ENCODE data around the gene TOR2A.
A peak's percentile ranks its signal among the peaks of the same experiment; 100 is the strongest.

The TOR2A gene

GRCh38 chr9:127728808-127729207 is 6.3 kb downstream of the TOR2A start:
- 88% methylated on average over 7 of the region's 8 CpGs for WGBS
- no peaks in the 10 kb centered on the region for H3K4me1 ChIP-seq (ENCODE audit: insufficient read depth, low read length)
- H3K27ac ChIP-seq (ENCODE audit: low read depth, low read length): no peak overlapping the region
- H3K36me3 ChIP-seq (ENCODE audit: insufficient read depth, low read length): no peaks in the 10 kb centered on the region
- no peak overlapping the region for H3K4me3 ChIP-seq (ENCODE audit: low read length)
- H3K9me3 ChIP-seq (ENCODE audit: insufficient read depth, low read depth, low read length): no peaks in the 10 kb centered on the region
- H3K9ac ChIP-seq (ENCODE audit: low read depth, low read length): no peak overlapping the region
- H3K27me3 ChIP-seq (ENCODE audit: insufficient read depth, low read length): no peaks in the 10 kb centered on the region

DNA sequence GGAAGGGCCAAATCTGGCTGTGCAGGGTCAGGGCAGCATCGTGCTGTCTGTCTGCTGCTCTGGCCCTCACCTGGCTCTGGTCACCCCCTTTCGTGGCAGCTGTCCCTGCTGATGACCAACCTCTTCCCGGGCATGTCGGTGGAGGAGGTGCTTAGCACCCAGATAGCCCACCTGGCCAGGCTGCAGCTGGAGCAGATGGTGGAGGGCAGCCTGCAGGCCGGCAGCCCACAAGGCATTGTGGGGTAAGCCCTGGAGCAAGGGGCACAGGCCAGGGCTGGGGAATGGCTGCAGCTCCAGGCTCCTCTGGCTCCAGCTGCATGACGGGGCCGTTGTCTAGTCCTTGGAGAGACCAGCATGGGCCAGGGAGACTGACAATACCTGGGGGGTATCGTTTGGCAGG is 8.2 kb downstream of the TOR2A start:
- H3K9ac ChIP-seq (ENCODE audit: low read depth, low read length): no peak overlapping the region

GRCh38 chr9:127724012-127724411 is 11.1 kb downstream of the TOR2A start:
- no peak overlapping the region for H3K27ac ChIP-seq (ENCODE audit: low read depth, low read length)
- H3K9ac ChIP-seq (ENCODE audit: low read depth, low read length): no peak overlapping the region
- no peaks in the 10 kb centered on the region for H3K9me3 ChIP-seq (ENCODE audit: insufficient read depth, low read depth, low read length)
- H3K4me3 ChIP-seq (ENCODE audit: low read length): no peak overlapping the region
- no peaks in the 10 kb centered on the region for H3K4me1 ChIP-seq (ENCODE audit: insufficient read depth, low read length)
- 78% methylated on average over 23 of the region's 23 CpGs for WGBS
- no peaks in the 10 kb centered on the region for H3K36me3 ChIP-seq (ENCODE audit: insufficient read depth, low read length)
- H3K27me3 ChIP-seq (ENCODE audit: insufficient read depth, low read length): no peaks in the 10 kb centered on the region

More for the DNA sequence above, 8.2 kb downstream of the TOR2A start:
- Histone ChIP-seq H3K27me3 (ENCODE audit: insufficient read depth, low read length) (no peaks in the 10 kb centered on the region), H3K36me3 (ENCODE audit: insufficient read depth, low read length) (no peaks in the 10 kb centered on the region), H3K9me3 (ENCODE audit: insufficient read depth, low read depth, low read length) (no peaks in the 10 kb centered on the region), H3K4me3 (ENCODE audit: low read length) (no peak overlapping the region), H3K27ac (ENCODE audit: low read depth, low read length) (no peak overlapping the region), H3K4me1 (ENCODE audit: insufficient read depth, low read length) (no peaks in the 10 kb centered on the region)
- 85% methylated on average over 8 of the region's 8 CpGs for WGBS

DNA sequence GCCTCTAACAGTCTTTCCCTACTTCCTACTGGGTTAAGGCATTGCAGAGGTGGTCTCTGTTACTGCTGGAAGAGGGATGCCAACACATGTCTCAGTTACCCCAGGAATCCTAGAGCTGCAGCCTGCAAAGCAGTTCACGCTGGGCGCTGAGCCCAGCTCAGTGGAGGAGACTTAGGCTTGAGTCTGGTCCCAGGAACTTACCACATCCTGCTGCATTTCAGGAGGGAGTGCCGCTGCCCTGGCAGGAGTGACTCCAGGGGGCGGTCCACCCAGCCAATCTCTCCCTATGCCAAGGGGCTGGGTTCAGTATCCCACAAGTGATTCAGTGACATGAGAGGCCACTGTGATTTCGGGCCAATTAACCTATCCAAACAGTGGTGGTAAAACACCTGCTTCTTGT is 11.7 kb downstream of the TOR2A start:
- H3K4me3 ChIP-seq (ENCODE audit: low read length): no peak overlapping the region
- H3K4me1 ChIP-seq (ENCODE audit: insufficient read depth, low read length): no peaks in the 10 kb centered on the region
- no peak overlapping the region for H3K27ac ChIP-seq (ENCODE audit: low read depth, low read length)
- H3K9me3 ChIP-seq (ENCODE audit: insufficient read depth, low read depth, low read length): no peaks in the 10 kb centered on the region
- no peaks in the 10 kb centered on the region for H3K27me3 ChIP-seq (ENCODE audit: insufficient read depth, low read length)
- no peaks in the 10 kb centered on the region for H3K36me3 ChIP-seq (ENCODE audit: insufficient read depth, low read length)
- no peak overlapping the region for H3K9ac ChIP-seq (ENCODE audit: low read depth, low read length)
- 91% methylated on average over 5 of the region's 5 CpGs for WGBS

DNA sequence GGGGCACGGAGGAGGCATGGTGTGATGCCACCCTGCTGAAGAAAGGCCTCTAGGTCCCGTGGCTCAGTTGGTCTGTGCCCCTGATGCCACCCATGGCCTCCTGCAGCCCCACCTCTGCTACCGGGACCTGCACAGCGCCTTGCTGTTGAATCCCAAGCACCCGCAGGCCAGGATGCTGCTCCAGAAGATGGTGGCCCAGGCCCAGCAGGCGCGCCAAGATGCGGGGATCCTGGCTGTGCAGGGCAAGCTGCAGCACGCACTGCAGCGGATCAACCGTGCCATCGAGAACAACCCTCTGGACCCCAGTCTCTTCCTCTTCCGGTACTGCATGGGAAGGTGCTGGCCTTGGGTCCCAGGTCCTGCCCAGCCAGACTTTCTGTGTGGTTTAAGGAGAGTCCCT is 12.1 kb downstream of the TOR2A start:
- Histone ChIP-seq H3K27ac (ENCODE audit: low read depth, low read length) (no peak overlapping the region), H3K4me3 (ENCODE audit: low read length) (no peak overlapping the region), H3K27me3 (ENCODE audit: insufficient read depth, low read length) (no peaks in the 10 kb centered on the region), H3K4me1 (ENCODE audit: insufficient read depth, low read length) (no peaks in the 10 kb centered on the region), H3K9me3 (ENCODE audit: insufficient read depth, low read depth, low read length) (no peaks in the 10 kb centered on the region), H3K9ac (ENCODE audit: low read depth, low read length) (no peak overlapping the region), H3K36me3 (ENCODE audit: insufficient read depth, low read length) (no peaks in the 10 kb centered on the region)
- WGBS: 96% methylated on average over 13 of the region's 13 CpGs

DNA sequence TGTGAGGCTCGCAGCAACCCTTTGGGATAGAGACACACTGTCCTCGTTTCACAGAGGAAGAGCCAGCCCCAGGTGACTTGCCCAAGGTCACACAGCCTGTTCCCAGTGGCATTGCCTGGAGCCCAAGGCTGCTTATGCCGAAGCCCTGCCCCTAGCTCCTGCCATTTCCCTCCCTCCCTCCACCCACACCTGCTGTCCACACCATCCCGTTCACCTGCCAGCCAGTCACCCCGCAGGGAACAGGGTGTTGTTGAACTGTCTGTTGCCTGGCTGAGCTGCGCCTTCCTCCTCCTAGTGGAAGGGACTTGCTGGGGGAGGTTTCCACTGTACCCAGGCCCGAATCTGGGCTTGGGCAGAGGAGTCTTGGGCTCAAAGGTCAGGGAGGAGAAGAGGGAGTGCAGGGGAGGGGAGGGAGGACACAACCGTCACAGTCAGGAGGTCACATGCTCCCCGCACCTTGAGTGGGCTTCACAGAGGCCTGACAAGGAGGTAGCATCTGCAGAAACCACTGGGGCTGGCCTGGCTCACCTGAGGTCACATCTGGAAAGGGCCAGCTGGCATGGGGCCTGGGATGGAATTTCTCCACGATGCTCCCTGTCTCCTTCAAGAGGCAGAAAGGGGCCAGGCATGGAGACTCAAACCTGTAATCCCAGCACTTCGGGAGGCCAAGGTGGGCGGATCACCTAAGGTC is 12.9 kb downstream of the TOR2A start:
- H3K27me3 ChIP-seq (ENCODE audit: insufficient read depth, low read length): no peaks in the 10 kb centered on the region
- no peak overlapping the region for H3K27ac ChIP-seq (ENCODE audit: low read depth, low read length)
- no peak overlapping the region for H3K4me3 ChIP-seq (ENCODE audit: low read length)
- no peak overlapping the region for H3K9ac ChIP-seq (ENCODE audit: low read depth, low read length)
- WGBS: 81% methylated on average over 12 of the region's 12 CpGs
- H3K36me3 ChIP-seq (ENCODE audit: insufficient read depth, low read length): no peaks in the 10 kb centered on the region
- H3K9me3 ChIP-seq (ENCODE audit: insufficient read depth, low read depth, low read length): no peaks in the 10 kb centered on the region
- H3K4me1 ChIP-seq (ENCODE audit: insufficient read depth, low read length): no peaks in the 10 kb centered on the region

GRCh38 chr9:127721391-127721821 is 13.7 kb downstream of the TOR2A start:
- Histone ChIP-seq H3K27me3 (ENCODE audit: insufficient read depth, low read length) (no peaks in the 10 kb centered on the region), H3K4me1 (ENCODE audit: insufficient read depth, low read length) (no peaks in the 10 kb centered on the region), H3K27ac (ENCODE audit: low read depth, low read length) (no peak overlapping the region), H3K9ac (ENCODE audit: low read depth, low read length) (no peak overlapping the region), H3K4me3 (ENCODE audit: low read length) (no peak overlapping the region), H3K36me3 (ENCODE audit: insufficient read depth, low read length) (no peaks in the 10 kb centered on the region), H3K9me3 (ENCODE audit: insufficient read depth, low read depth, low read length) (no peaks in the 10 kb centered on the region)
- 69% methylated on average over 11 of the region's 11 CpGs for WGBS

DNA sequence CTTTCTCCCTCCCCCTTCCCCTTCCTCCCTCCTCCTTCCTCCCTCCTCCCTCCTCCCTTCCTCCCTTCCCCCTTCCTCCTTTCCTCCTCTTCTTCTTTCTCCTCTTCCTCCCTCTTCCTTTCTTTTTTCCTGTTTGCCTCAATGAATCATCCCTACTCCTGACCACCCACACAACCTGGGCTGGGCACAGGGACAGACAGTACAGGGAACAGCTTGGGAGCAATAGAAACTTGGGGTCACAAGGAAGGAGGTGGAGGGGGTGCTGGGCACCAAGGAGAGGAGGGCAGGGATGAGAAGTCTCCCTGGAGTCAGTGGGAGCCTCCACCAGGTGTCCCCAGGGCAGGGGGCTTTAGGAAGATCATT is 14.2 kb downstream of the TOR2A start:
- H3K27me3 ChIP-seq (ENCODE audit: insufficient read depth, low read length): no peaks in the 10 kb centered on the region
- no peaks in the 10 kb centered on the region for H3K36me3 ChIP-seq (ENCODE audit: insufficient read depth, low read length)
- H3K27ac ChIP-seq (ENCODE audit: low read depth, low read length): no peak overlapping the region
- H3K4me1 ChIP-seq (ENCODE audit: insufficient read depth, low read length): no peaks in the 10 kb centered on the region
- no peaks in the 10 kb centered on the region for H3K9me3 ChIP-seq (ENCODE audit: insufficient read depth, low read depth, low read length)
- H3K4me3 ChIP-seq (ENCODE audit: low read length): no peak overlapping the region
- no peak overlapping the region for H3K9ac ChIP-seq (ENCODE audit: low read depth, low read length)

- Histone ChIP-seq H3K4me3 (ENCODE audit: low read length) (no peak overlapping the region), H3K27me3 (ENCODE audit: insufficient read depth, low read length) (no peaks in the 10 kb centered on the region), H3K27ac (ENCODE audit: low read depth, low read length) (no peak overlapping the region), H3K36me3 (ENCODE audit: insufficient read depth, low read length) (no peaks in the 10 kb centered on the region), H3K9ac (ENCODE audit: low read depth, low read length) (no peak overlapping the region), H3K9me3 (ENCODE audit: insufficient read depth, low read depth, low read length) (no peaks in the 10 kb centered on the region), H3K4me1 (ENCODE audit: insufficient read depth, low read length) (no peaks in the 10 kb centered on the region)
- whole genome bisulfite sequencing: 88% methylated on average over 12 of the region's 12 CpGs
Measured at GRCh38 chr9:127720031-127720864, 14.8 kb downstream of the TOR2A start.

- peaks cover 5% of the 10 kb centered on the region; the same call in 1 of the 2 replicates for H3K27me3 ChIP-seq (ENCODE audit: insufficient read depth, low read length)
- no peak overlapping the region for H3K4me3 ChIP-seq (ENCODE audit: low read length)
- H3K4me1 ChIP-seq (ENCODE audit: insufficient read depth, low read length): 0 out of 2 replicates have a peak, but pooled peaks cover 3% of the 10 kb centered on the region
- H3K27ac ChIP-seq (ENCODE audit: low read depth, low read length): no peak overlapping the region
- no peak overlapping the region for H3K9ac ChIP-seq (ENCODE audit: low read depth, low read length)
- no peaks in the 10 kb centered on the region for H3K36me3 ChIP-seq (ENCODE audit: insufficient read depth, low read length)
- H3K9me3 ChIP-seq (ENCODE audit: insufficient read depth, low read depth, low read length): no peaks in the 10 kb centered on the region
- WGBS: 92% methylated on average over 5 of the region's 5 CpGs
Measured at GRCh38 chr9:127717766-127718165, 17.3 kb downstream of the TOR2A start.

DNA sequence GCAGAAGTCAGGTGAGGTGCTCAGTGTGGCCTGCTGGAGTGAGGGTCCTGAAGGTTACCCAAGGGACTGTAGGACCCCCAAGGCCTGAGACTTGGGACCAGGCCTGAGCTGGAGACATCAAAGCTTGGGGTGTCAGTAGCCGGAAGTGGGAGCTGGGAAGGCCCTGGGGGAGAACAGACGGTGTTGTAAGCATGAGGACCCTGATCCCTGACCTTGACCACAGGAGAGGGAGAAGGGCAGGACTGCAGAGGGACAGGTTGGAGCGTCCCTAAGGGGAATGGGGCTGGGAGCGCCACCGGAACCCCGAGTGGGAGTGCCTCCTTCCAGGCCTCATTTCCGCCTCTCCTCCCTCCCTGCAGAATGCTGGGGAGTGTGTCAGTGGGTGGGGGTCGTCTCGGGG is 18.7 kb downstream of the TOR2A start:
- Histone ChIP-seq H3K27ac (ENCODE audit: low read depth, low read length) (no peak overlapping the region), H3K27me3 (ENCODE audit: insufficient read depth, low read length) (peaks cover 5% of the 10 kb centered on the region; the same call in 1 of the 2 replicates), H3K4me1 (ENCODE audit: insufficient read depth, low read length) (0 out of 2 replicates have a peak, but pooled peaks cover 7% of the 10 kb centered on the region), H3K9ac (ENCODE audit: low read depth, low read length) (no peak overlapping the region), H3K4me3 (ENCODE audit: low read length) (peak overlapping the region; percentile 73; the same call in 1 of the 2 replicates), H3K36me3 (ENCODE audit: insufficient read depth, low read length) (no peaks in the 10 kb centered on the region), H3K9me3 (ENCODE audit: insufficient read depth, low read depth, low read length) (no peaks in the 10 kb centered on the region)
- 91% methylated on average over 5 of the region's 9 CpGs for whole genome bisulfite sequencing

Data from HUES64 (cell line).